ENCODE results near the gene ID3. TPM values are rescaled to one million over a fixed set of nuclear protein-coding genes. Genes with fewer than 3 reads are reported as not detected.
"Not testable (repeated sequence)": the region's sequence is repeated elsewhere in the genome, so short reads cannot be mapped to it uniquely, and the experiment has no call there.

Gene ID3
- total RNA-seq, 2 donors from 2014 or later = 31.5 to 290 TPM

- peak in 1 of 2 donors; percentile 35 for ATAC-seq
- Mint-ChIP-seq H3K36me3 (no peaks in the 10 kb centered on the region), H3K9me3 (peaks cover 4 to 5% of the 10 kb centered on the region in 2 donors), H3K27ac (peak overlapping the region; percentile 86 to 97)
- DNase-seq (ENCODE audit: low spot score in 2 of 2) = no peak
Measured at GRCh38 chr1:23592209-23592892, 33.0 kb upstream of the ID3 start.

GRCh38 chr1:23591460-23592208 is 32.3 kb upstream of the ID3 start:
- Mint-ChIP-seq H3K36me3 (no peaks in the 10 kb centered on the region), H3K27ac (peak overlapping the region; percentile 86 to 97)

DNA sequence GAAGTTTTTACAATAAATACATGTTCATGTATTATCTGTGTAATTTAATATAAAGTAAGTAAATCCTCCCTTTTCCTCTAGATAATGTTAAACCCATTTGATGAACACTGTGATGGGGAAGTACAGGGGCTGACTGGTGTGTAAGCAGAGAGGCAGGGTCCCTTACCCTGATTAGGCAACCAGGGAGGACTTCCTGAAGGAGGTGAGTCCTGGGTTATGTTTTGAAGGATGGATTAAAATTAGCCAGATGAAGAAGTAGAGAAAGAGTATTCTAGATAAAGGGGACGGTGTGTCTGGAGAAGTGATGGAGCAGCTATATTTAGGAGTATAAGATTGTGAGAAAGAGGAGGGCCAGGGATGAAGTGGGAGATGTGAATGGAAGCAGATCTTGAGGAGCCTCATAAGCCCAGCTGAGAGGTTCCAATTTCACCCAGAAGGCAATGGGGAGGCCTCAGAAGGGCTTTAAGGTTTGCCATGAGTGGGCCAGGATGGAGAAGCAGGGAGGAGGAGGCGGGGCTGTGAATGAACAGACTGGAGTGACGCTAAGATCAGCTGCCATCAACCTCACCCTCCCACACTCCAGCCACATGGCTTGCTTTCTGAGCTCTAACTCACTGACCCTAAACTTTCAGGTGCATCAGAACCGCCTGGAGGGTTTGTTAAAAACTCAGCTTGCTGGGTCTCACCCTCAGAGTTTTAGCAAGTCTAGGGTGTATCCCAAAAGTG is 30.9 kb upstream of the ID3 start:
- Mint-ChIP-seq H3K9me3 (no peaks in the 10 kb centered on the region), H3K36me3 (no peaks in the 10 kb centered on the region), H3K27ac (peak overlapping the region; percentile 78 to 97)
- ATAC-seq (peak; percentile 63 to 65), DNase-seq (ENCODE audit: low spot score in 2 of 2) (peak in 1 of 2 donors; percentile 68)

More at GRCh38 chr1:23591460-23592208, 32.3 kb upstream of the ID3 start:
- ATAC-seq = peak; percentile 77 to 89
- peaks cover 2 to 4% of the 10 kb centered on the region in 2 donors for H3K9me3 Mint-ChIP-seq
- DNase-seq (ENCODE audit: low spot score in 2 of 2) = peak; percentile 46 to 84

DNA sequence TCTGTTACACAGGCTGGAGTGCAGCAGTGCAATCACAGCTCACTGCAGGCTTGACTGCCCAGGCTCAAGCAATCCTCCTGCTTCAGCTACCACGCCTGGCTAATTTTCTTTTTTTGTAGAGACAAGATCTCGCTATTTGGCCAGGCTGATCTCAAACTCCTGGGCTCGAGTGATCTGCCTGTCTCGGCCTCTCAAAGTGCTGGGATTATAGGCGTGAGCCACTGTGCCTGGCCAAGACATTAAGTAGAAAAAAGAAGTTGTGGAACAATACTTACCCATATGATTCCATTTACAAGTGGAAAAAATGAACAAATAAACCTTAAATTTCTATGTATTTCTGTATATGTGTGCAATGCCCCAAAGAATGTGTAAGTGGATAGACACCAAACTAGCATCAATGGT is 30.3 kb upstream of the ID3 start:
- peak overlapping the region in 1 of 2 donors; percentile 97 for H3K27ac Mint-ChIP-seq
- H3K9me3 Mint-ChIP-seq = no peaks in the 10 kb centered on the region
- ATAC-seq = no peak
- no peak for DNase-seq (ENCODE audit: low spot score in 2 of 2)
- H3K36me3 Mint-ChIP-seq = no peaks in the 10 kb centered on the region

DNA sequence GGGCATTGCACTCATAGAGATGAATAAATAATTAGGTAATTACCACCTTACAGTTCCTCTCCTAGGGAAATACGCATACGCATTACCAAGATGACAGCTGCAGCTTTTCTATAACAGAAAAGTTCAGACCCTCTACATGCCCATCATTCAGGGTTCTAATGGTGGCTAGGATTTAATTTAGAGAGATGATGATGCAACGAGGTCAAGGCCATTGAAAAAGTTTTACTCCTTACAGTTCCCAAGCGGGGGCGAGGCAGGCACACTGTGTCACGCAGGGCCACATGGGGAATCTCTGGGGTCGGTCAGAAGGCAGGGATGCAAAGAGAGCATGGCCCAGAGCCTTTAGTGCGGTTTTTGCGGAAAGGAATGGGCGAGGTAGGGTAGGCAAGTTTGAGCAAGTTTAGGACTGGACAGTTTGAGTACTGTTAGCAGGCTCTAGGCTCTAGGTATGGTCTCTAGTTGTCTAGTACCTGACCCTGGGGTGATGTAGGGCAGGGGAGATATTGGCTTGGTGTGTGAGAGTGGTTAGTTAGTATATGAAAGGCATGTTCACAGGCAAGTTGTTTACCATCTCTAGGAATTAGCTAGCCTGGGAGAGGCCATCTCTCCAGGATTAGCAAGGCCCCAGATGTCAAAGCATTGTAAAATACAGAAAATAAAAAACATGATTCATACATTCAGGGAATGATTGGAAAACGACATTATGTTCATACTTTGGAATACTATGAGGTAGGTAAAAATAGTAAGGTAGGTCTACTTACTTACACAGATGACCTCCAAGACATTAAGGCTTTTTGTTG is 29.6 kb upstream of the ID3 start:
- DNase-seq (ENCODE audit: low spot score in 2 of 2) (no peak), ATAC-seq (no peak)
- H3K9me3 Mint-ChIP-seq = no peaks in the 10 kb centered on the region
- H3K36me3 Mint-ChIP-seq = no peaks in the 10 kb centered on the region
- H3K27ac Mint-ChIP-seq = no peak overlapping the region

DNA sequence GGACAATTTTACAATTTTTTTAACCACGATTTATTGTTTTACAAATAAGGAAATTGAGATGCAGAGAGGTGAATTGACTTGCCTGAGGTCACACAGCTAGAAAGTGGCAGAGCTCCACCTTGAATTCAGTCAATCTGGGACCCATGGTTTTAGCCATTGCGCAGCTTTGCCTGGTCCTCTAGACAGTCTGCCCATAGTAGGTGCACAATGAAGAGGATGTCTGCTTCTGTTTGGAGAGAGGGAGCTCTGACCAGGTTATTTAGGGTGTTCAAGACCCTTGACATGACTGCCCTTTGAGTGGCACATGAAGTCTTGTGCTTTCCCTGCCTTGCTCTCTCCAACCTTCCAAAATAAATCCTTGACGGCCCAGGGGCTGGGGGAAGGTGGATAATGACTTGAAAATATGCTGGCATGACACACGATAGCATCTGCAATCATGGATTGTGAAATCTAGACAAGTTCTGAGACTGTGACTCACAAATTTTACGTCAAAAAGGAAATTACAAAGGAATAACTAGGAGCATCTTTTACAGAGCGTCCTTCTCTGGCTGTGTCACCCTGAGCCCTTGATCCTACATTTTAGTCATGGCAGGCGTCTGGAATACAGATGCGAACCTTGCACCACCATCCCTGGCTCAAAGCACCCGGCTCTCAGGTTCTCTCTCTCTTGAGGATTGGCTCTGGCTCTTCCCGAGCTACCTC is 26.2 kb upstream of the ID3 start:
- DNase-seq (ENCODE audit: low spot score in 2 of 2) (no peak), ATAC-seq (peak in 1 of 2 donors; percentile 20)
- no peak overlapping the region for H3K27ac Mint-ChIP-seq
- H3K9me3 Mint-ChIP-seq = no peaks in the 10 kb centered on the region
- H3K36me3 Mint-ChIP-seq = no peaks in the 10 kb centered on the region

DNA sequence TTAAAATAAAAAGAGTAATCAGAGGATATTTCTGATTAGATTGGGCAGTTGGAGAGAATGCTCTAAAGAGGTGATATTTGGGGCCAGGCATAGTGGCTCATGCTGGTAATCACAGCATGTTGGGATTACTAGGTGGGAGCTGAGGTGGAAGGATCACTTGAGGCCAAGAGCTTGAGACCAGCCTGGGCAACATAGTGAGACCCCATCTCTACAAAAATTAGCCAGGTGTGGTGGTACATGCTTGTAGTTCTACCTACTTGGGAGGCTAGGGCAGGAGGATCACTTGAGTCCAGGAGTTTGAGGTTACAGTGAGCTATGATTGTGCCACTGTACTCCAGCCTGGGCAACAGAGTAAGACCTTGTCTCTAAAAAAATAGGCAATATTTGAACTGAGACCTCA is 24.4 kb upstream of the ID3 start:
- H3K36me3 Mint-ChIP-seq; DNase-seq (ENCODE audit: low spot score in 2 of 2); ATAC-seq; H3K9me3 Mint-ChIP-seq; H3K27ac Mint-ChIP-seq: not testable (repeated sequence)

- Mint-ChIP-seq H3K36me3 (no peaks in the 10 kb centered on the region), H3K27ac (no peak overlapping the region), H3K9me3 (no peaks in the 10 kb centered on the region)
- no peak for DNase-seq (ENCODE audit: low spot score in 2 of 2)
- ATAC-seq = no peak
Measured at GRCh38 chr1:23582820-23583219, 23.5 kb upstream of the ID3 start.

DNA sequence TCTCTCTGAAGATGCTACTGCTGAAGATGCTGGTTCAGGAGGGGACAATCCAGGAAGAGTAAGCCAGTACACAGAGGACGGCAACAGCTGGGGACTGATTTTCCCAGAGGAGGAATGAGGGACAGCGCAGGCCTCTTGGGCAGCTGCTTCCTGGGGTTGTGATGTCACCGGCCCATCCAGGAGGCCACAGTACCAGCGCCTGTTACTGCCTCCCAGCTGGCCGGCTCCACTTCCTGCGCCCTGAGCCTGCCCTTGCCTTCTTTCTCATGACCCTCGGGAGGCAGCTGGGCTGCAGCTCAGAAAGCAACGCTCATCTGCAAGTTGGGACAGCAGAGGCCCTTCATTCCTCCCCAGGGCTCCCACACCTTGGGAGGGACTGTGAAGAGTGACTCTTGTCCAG is 21.9 kb upstream of the ID3 start:
- Mint-ChIP-seq H3K36me3 (no peaks in the 10 kb centered on the region), H3K27ac (no peak overlapping the region), H3K9me3 (no peaks in the 10 kb centered on the region)
- DNase-seq (ENCODE audit: low spot score in 2 of 2) (no peak), ATAC-seq (no peak)

DNA sequence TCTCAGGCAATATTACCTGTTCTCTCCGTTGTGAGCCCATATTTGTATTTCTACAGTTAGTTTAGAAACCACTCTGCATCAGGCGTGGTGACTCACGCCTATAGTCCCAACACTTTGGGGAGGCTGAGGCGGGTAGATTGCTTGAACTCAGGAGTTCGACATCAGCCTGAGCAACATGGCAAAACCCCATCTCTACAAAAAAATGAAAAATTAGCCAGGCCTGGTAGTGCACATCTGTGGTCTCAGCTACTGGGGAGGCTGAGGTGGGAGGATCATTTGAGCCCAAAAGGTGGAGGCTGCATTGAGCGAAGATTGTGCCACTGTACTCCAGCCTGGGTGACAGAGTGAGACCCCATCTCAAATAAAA is 19.7 kb upstream of the ID3 start:
- Mint-ChIP-seq H3K9me3 (no peaks in the 10 kb centered on the region), H3K36me3 (no peaks in the 10 kb centered on the region), H3K27ac (peak overlapping the region in 1 of 2 donors; percentile 63)
- ATAC-seq (peak in 1 of 2 donors; percentile 21), DNase-seq (ENCODE audit: low spot score in 2 of 2) (no peak)

GRCh38 chr1:23578311-23578996 is 19.2 kb upstream of the ID3 start:
- H3K9me3 Mint-ChIP-seq = no peaks in the 10 kb centered on the region
- no peaks in the 10 kb centered on the region for H3K36me3 Mint-ChIP-seq
- ATAC-seq (no peak), DNase-seq (ENCODE audit: low spot score in 2 of 2) (no peak)
- peak overlapping the region in 1 of 2 donors; percentile 63 for H3K27ac Mint-ChIP-seq

- ATAC-seq (peak; percentile 95 to 100), DNase-seq (ENCODE audit: low spot score in 2 of 2) (peak; percentile 54 to 75)
- H3K27ac Mint-ChIP-seq = peak overlapping the region; percentile 80 to 95
- H3K9me3 Mint-ChIP-seq = no peaks in the 10 kb centered on the region
- H3K36me3 Mint-ChIP-seq = no peaks in the 10 kb centered on the region
Measured at GRCh38 chr1:23577056-23578004, 18.0 kb upstream of the ID3 start.

DNA sequence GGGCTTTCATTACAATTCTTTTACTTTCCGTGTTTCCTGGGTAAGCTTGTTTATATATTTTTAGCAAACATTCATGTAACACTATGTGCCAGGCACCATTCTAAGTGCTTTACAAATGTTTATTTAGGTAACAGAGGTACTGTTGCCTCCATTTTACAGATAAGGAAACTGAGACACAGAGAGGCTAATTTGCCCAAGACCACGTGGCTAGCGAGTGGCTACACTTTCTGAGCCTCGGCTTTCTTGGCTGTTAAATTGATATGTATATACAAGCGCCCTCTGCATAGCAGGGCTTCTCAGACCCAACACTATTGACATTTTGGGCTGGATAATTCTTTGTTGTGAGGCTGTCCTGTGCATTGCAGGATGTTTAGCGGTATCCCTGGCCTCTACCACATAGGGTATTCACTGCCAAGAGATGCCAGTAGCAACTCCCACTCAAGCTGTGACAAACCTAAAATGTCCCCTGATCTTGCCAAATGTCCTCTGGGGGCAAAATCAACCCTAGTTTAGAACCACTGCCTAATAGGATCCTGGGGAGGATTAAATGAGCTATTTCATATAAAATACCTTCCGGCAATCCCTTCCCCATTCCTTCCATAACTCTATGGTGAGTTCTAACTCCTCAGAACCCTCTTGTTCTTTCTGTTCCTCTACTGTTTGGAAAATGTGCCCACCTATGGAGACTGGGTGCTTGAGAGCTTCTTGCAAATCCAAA is 17.2 kb upstream of the ID3 start:
- ATAC-seq = no peak
- H3K27ac Mint-ChIP-seq = peak overlapping the region; percentile 80 to 95
- H3K9me3 Mint-ChIP-seq = no peaks in the 10 kb centered on the region
- H3K36me3 Mint-ChIP-seq = no peaks in the 10 kb centered on the region
- DNase-seq (ENCODE audit: low spot score in 2 of 2) = no peak

GRCh38 chr1:23575226-23575810 is 16.0 kb upstream of the ID3 start:
- Mint-ChIP-seq H3K27ac (no peak overlapping the region), H3K36me3 (no peaks in the 10 kb centered on the region), H3K9me3 (no peaks in the 10 kb centered on the region)
- ATAC-seq = no peak
- no peak for DNase-seq (ENCODE audit: low spot score in 2 of 2)

Measured in activated naive CD4-positive, alpha-beta T cell treated with anti-CD3 and anti-CD28 coated beads, Interleukin-2, amount 50 U/mL, for 72 hours (primary cell).